22Rv1 (cell line): Measurements from ENCODE around the gene RFK.

Source experiments
- CTCF ChIP-seq: fragments of 450-650 bp; IDR thresholded peaks from 2 replicates; pipeline ENCODE4 v1.5.1; 2017; ENCODE audit warnings: mild to moderate bottlenecking
- ZFX ChIP-seq: fragments of 450-650 bp; IDR thresholded peaks from 2 replicates; pipeline ENCODE4 v1.6.1; 2017; ENCODE audit warnings: antibody characterized with exemption, borderline replicate concordance

GRCh38 chr9:76394195-76394959 is at the start of gene RFK:
- peak; percentile 65 for TF ChIP-seq CTCF
- TF ChIP-seq ZFX = no peak
